DOHH2 (cell line): ENCODE measurements around the gene BCL11B.

Experiments used
- EZH2phosphoT487 ChIP-seq: fragments of 200-600 bp; sonication (generic); IDR thresholded peaks from 2 replicates; pipeline ENCODE4 v1.6.1; 2017; ENCODE audit warnings: borderline replicate concordance, mild to moderate bottlenecking, antibody characterized with exemption, low read length, moderate library complexity, mixed read lengths
- TF ChIP-seq, protein P1 (sequence below): fragments of 200-600 bp; sonication (generic); IDR thresholded peaks from one replicate; pipeline ENCODE4 v1.5.1; 2014; ENCODE audit warnings: antibody characterized with exemption, mild to moderate bottlenecking, low read depth, low read length; ENCODE audit not compliant: poor library complexity, severe bottlenecking

DNA sequence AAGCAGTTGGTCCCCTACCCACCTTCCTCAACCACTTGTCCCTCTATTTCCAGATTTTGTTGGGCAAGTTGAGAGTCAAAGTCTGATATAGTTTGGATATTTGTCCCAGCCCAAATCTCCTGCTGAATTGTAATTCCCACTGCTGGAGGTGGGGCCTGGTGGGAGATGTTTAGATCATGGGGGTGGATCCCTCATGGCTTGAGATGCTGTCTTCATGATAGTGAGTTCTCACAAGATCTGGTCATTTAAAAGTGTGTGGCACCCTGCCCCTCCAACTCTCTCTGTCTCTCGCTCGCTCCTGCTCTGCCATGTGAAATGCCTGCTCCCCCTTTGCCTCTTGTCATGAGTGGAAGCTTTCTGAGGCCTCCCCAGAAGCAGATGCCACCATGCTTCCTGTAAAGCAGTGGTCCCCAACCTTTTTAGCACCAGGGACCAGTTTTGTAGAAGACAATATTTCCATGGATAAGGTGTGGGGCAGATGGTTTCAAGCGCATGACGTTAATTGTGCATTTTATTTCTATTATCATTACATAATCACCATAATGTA is 37.3 kb upstream of the BCL11B start:
- TF ChIP-seq, protein P1, sequence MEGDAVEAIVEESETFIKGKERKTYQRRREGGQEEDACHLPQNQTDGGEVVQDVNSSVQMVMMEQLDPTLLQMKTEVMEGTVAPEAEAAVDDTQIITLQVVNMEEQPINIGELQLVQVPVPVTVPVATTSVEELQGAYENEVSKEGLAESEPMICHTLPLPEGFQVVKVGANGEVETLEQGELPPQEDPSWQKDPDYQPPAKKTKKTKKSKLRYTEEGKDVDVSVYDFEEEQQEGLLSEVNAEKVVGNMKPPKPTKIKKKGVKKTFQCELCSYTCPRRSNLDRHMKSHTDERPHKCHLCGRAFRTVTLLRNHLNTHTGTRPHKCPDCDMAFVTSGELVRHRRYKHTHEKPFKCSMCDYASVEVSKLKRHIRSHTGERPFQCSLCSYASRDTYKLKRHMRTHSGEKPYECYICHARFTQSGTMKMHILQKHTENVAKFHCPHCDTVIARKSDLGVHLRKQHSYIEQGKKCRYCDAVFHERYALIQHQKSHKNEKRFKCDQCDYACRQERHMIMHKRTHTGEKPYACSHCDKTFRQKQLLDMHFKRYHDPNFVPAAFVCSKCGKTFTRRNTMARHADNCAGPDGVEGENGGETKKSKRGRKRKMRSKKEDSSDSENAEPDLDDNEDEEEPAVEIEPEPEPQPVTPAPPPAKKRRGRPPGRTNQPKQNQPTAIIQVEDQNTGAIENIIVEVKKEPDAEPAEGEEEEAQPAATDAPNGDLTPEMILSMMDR: no peak
- TF ChIP-seq EZH2phosphoT487: no peak
